Thymus (tissue), 11 donors: Measurements from ENCODE around the gene GPR107. TPM values are rescaled to one million over a fixed set of nuclear protein-coding genes. Genes with fewer than 3 reads are reported as not detected.
A peak's percentile ranks its signal among the peaks of the same experiment; 100 is the strongest.

Experiments used
- DNase-seq, 9 donors: peaks; one replicate each; pipeline ENCODE4 v3.0.0-alpha.2; 2013; ENCODE audit warnings: low spot score in 9 of 9, low read depth in 6 of 9, missing footprints in 1 of 9
- H3K27ac ChIP-seq, 2 donors: one replicate each; pipeline ENCODE4 v1.5.1; 2013; ENCODE audit warnings: control low read depth in 1 of 2, low read depth in 1 of 2, low read length in 1 of 2, mild to moderate bottlenecking in 1 of 2, moderate library complexity in 1 of 2
- H3K27me3 ChIP-seq, 2 donors: one replicate each; pipeline ENCODE4 v1.5.1; 2013; ENCODE audit warnings: low read length in 1 of 2; ENCODE audit not compliant: control insufficient read depth in 2 of 2, insufficient read depth in 1 of 2
- H3K36me3 ChIP-seq, 2 donors: one replicate each; pipeline ENCODE4 v1.5.1; 2013; ENCODE audit warnings: low read length in 1 of 2, mild to moderate bottlenecking in 1 of 2, moderate library complexity in 1 of 2; ENCODE audit not compliant: control insufficient read depth in 2 of 2, insufficient read depth in 2 of 2
- H3K4me1 ChIP-seq, 2 donors: one replicate each; pipeline ENCODE4 v1.5.1; 2013; ENCODE audit warnings: low read length in 2 of 2; ENCODE audit not compliant: control insufficient read depth in 2 of 2, insufficient read depth in 2 of 2
- H3K4me3 ChIP-seq, 2 donors: one replicate each; pipeline ENCODE4 v1.5.1; 2013; ENCODE audit warnings: low read length in 2 of 2, control low read depth in 1 of 2, mild to moderate bottlenecking in 1 of 2
- H3K9me3 ChIP-seq, 2 donors: one replicate each; pipeline ENCODE4 v1.5.1; 2013; ENCODE audit warnings: low read length in 1 of 2, mild to moderate bottlenecking in 1 of 2; ENCODE audit not compliant: control insufficient read depth in 2 of 2, insufficient read depth in 1 of 2
- WGBS: extraction: QIAGEN DNeasy Blood & Tissue Kit; methylation state at CpG from one replicate; pipeline ENCODE4 v1.1.7; 2013; 5-methylcytosine and 5-hydroxymethylcytosine counted together
- polyA plus RNA-seq: library from polyadenylated mRNA; stranded (reverse); fragments of 200-250 nt; gene quantifications from one replicate; pipeline ENCODE4 v1.2.3, GENCODE V29; 2013
- total RNA-seq: library from RNA; stranded (reverse); fragments of 120-200 nt; gene quantifications from one replicate; pipeline ENCODE4 v1.2.4, GENCODE V29; 2013
- donor health status: healthy.

The GPR107 gene
- total and polyA plus RNA-seq, 2 donors, result 8.5 to 10.7 TPM

DNA sequence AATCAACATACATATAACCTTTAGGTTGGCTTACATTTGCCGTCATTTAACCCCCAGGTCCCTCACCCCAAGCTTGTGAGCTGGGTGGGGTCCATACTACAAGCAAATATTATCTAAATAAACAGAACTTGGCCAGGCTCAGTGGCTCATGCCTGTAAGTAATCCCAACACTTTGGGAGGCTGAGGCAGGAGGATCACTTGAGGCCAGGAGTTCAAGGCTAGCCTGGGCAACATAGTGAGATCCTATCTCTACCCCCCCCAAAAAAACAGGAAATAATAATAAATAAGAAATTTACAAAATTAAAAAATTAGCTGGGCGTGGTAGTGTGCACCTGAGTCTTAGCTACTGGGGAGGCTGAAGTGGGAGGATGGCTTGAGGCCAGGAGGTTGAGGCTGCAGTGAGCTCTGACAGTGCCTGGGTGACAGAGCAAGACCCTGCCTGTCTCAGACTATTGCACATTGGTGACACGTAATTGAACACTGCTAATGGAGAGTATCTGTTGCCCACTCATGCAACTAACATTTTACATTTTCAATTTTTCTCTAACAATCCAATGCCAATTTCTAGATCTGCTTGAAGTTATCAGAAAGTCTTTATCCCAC is 29.6 kb upstream of the GPR107 start:
- H3K27me3 ChIP-seq, result no peaks in the 10 kb centered on the region
- DNase-seq, result no peak
- WGBS, result 79% methylated on average over 3 of the region's 3 CpGs
- H3K27ac ChIP-seq, result no peak overlapping the region
- peaks cover 0 to 6% of the 10 kb centered on the region in 2 donors for H3K9me3 ChIP-seq
- peaks cover 5 to 12% of the 10 kb centered on the region in 2 donors for H3K36me3 ChIP-seq
- H3K4me1 ChIP-seq, result peaks cover 3 to 25% of the 10 kb centered on the region in 2 donors
- no peak overlapping the region for H3K4me3 ChIP-seq

DNA sequence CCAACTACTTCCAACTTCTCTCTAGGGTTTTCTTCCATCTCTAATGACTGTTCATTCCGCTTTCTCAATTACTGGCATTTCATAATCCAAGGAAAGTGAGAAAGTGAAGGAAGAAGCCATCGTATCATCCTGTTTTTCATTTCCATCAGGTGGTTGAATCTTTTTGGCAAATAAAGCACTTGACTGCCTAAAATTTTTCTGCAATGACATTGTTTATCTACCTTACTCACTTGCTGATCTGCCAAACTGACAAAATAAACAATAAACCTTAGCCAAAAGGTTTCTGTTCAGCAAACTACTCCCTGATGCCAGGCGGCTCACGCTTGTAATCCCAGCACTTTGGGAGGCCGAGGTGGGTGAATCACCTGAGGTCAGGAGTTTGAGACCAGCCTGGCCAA is 29.1 kb upstream of the GPR107 start:
- no peak for DNase-seq
- Histone ChIP-seq H3K4me3 (no peak overlapping the region), H3K4me1 (peaks cover 4 to 29% of the 10 kb centered on the region in 2 donors), H3K27ac (no peak overlapping the region), H3K36me3 (peaks cover 4 to 12% of the 10 kb centered on the region in 2 donors), H3K9me3 (peaks cover 0 to 6% of the 10 kb centered on the region in 2 donors), H3K27me3 (no peaks in the 10 kb centered on the region)
- WGBS, result 96% methylated on average over 5 of the region's 5 CpGs

DNA sequence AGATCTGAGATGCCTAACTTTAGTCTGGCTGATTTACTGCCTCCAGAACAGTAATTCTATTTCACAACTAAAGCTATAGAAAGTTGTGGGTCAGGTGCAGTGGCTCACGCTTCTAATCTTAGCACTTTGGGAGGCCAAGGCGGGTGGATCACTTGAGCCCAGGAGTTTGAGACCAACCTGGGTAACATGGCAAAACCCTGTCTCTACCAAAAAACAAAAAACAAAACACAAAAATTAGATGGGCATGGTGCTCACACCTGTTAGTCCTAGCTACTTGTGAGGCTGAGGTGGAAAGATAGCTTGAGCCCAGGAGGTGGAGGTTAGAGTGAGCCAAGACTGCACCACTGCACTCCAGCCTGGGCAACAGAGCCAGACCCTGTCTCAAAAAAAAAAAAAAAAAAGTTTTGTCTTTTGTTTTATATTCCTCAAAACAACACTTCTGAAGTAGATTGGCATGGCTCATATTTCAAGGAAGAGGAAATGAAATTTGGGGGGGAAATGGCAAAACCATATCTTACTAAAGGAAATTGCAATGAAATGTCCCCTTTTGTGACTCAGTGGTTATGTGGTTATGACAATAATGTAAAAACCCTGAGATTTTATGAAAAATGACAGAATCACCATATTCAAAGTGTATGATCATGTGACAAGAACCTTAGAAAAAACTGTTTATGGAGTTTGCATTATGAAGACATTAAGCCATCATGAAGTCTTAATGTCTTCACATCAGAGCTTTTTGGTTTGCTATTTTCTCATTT is 26.9 kb upstream of the GPR107 start:
- Histone ChIP-seq H3K27ac (no peak overlapping the region), H3K4me1 (peaks cover 23 to 49% of the 10 kb centered on the region in 2 donors), H3K27me3 (no peaks in the 10 kb centered on the region), H3K9me3 (peaks cover 0 to 6% of the 10 kb centered on the region in 2 donors), H3K36me3 (peaks cover 4 to 12% of the 10 kb centered on the region in 2 donors), H3K4me3 (no peak overlapping the region)
- no peak for DNase-seq
- WGBS, result 92% methylated on average over 2 of the region's 2 CpGs

DNA sequence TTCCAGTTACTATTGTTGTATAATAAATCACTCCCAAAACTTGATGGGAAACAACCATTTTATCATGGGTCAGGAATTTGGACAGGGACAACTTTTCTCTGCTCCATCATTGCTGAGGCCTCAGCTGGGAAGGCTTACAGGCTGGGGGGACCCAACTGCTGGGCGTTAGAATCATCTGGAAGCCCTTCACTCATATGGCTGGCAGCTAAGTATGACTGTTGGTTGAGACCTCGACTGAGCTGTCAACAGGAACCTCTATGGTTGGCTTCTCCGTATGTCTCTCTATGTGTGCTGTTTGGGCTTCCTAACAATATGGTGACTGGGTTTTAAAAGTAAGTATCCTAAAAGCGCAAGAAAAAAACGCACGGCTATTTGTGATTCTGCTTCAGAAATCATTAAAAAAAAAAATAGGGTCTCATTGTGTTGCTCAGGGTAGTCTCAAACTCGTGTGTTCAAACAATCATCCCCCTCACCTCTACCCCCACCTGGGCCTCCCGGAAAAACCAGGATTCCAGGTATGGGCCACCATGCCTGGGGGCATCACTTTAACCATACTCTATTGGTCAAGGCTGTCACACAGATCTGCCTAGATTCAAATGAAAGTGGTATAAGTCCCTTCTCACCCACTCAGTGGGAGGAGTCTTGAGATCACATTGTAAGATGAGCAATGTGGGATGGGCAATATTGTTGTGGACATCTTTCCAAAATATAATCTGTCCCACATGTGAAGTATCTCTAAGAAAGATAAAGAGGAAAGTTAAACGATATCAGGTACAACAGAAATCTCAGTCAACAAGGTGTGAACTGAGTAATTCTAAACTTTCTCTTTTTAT is 26.0 kb upstream of the GPR107 start:
- Histone ChIP-seq H3K4me3 (no peak overlapping the region), H3K27me3 (no peaks in the 10 kb centered on the region), H3K9me3 (peaks cover 0 to 6% of the 10 kb centered on the region in 2 donors), H3K4me1 (peaks cover 23 to 52% of the 10 kb centered on the region in 2 donors), H3K36me3 (peaks cover under 1 to 10% of the 10 kb centered on the region in 2 donors), H3K27ac (peak overlapping the region in 1 of 2 donors; percentile 49)
- 94% methylated on average over 9 of the region's 9 CpGs for WGBS
- DNase-seq, result no peak

DNA sequence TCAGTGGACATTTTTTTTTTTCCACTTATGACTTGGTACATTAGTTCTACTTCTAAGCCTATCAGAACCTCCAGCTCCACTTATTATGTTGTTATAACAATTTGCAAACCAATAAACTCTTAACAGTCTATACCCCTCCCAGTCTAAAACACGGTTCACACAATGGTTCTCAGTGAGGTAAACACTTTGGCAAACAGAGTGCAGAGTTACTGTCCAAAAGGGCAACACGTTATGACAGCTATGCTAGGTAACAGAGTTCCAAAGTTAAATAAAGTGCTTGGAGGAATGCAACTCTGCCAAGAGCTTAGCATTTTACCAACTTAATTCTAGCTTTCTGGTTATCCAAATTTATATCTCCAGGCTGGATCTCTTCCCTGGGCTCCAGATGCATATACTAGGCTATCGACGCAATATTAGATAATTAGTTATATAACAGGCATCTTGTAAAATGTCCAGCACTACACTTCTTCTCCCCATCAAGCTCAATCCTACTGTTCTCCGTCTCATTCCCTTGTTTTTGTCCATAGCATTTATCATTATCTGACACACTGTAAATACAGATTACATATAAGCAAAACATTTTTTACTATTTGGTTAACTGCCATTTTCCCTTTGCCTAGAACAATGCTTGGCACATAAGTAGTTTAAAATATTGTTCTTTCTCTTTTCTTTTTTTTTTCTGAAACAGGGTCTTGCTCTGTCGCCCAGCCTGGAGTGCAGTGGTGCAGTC is 25.0 kb upstream of the GPR107 start:
- 91% methylated on average over 6 of the region's 6 CpGs for WGBS
- no peak overlapping the region for H3K27ac ChIP-seq

DNA sequence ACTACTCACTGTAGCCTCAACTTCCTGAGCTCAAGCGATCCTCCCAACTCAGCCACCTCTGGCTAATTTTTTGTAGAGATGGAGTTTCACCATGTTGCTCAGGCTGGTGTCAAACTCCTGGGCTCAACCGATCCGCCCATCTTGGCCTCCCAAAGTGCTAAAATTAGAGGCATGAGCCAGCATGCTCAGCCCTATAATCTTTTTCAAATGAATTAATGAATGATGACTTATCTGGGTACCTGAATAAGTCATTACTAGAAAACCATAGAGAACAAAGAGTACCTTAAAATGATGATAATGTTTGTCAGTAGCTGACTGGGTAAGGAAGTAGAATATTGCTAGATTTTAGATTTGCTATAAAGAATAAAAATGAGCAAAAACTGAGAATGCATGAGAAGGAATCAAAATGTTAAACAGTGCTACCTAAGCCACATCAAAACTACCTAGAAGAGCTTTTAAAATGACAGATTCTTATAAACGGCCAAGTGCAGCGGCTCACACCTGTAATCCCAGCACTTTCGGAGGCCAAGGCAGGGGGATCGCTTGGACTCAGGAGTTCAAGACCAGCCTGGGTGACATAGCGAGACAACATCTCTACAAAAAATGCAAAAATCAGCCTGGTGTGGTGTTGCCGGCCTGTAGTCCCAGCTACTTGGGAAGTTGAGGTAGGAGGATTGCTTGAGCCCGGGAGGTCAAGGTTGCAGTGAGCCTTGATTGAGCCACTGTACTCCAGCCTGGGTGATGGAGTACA is 24.3 kb upstream of the GPR107 start:
- 74% methylated on average over 10 of the region's 10 CpGs for WGBS
- Histone ChIP-seq H3K4me3 (no peak overlapping the region), H3K4me1 (peaks cover 23 to 45% of the 10 kb centered on the region in 2 donors)

More for the DNA sequence above, 25.0 kb upstream of the GPR107 start:
- no peak for DNase-seq
- no peaks in the 10 kb centered on the region for H3K27me3 ChIP-seq
- H3K4me3 ChIP-seq, result no peak overlapping the region
- H3K9me3 ChIP-seq, result peaks cover 0 to 6% of the 10 kb centered on the region in 2 donors
- peaks cover 0 to 6% of the 10 kb centered on the region in 2 donors for H3K36me3 ChIP-seq
- H3K4me1 ChIP-seq, result peaks cover 23 to 51% of the 10 kb centered on the region in 2 donors

DNA sequence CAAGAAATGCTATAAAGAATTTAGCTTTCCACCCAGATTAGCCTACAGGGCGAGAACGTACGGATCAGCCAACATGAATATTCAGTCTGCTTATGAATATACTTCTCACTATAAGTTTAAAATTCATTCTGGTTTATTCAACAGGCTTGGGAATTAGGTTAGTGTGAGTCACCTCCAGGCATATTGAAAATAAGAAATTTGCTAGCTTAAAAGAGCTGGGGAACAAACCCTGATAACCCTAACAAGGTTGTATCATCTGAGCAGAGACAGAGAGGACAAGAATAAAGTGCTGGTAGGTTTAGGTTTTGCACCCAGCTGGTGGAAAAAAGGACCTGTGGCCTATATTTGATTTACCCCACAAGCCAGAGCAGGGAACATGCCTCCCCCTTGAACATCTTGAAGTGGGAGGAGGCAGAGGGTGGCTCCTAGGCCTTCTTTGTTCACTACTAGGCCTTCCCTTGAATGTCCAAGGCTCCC is 23.0 kb upstream of the GPR107 start:
- H3K9me3 ChIP-seq, result peaks cover 0 to 6% of the 10 kb centered on the region in 2 donors

More for the DNA sequence above, 24.3 kb upstream of the GPR107 start:
- Histone ChIP-seq H3K9me3 (peaks cover 0 to 6% of the 10 kb centered on the region in 2 donors), H3K36me3 (peaks cover 0 to 6% of the 10 kb centered on the region in 2 donors), H3K27me3 (no peaks in the 10 kb centered on the region), H3K27ac (peak overlapping the region in 1 of 2 donors; percentile 69)
- no peak for DNase-seq

DNA sequence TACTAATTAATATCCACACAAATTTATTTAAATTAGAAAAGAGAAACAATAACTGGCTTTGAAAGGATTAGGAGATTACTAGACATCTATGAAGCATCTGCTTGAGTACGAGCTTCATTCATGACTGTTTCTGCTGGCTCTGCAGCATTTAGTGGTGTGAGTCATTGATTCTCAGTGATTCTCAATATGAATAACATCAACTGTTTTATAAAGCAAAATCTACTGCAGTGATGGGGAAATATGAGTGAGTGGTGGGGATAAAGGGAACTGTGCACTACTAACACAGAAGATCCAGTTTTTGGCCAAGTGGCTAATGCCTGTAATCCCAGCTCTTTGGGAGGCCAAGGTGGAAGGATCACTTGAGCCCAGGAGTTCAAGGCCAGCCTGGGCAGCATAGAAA is 19.1 kb upstream of the GPR107 start:
- H3K4me3 ChIP-seq, result no peak overlapping the region
- peaks cover 6% of the 10 kb centered on the region in 2 donors for H3K36me3 ChIP-seq
- no peak overlapping the region for H3K27ac ChIP-seq
- H3K4me1 ChIP-seq, result peaks cover 26 to 47% of the 10 kb centered on the region in 2 donors
- peaks cover 0 to 3% of the 10 kb centered on the region in 2 donors for H3K9me3 ChIP-seq
- H3K27me3 ChIP-seq, result no peaks in the 10 kb centered on the region
- no peak for DNase-seq
- 81% methylated on average over 1 of the region's 1 CpG for WGBS

More for the DNA sequence above, 23.0 kb upstream of the GPR107 start:
- Histone ChIP-seq H3K27me3 (no peaks in the 10 kb centered on the region), H3K27ac (peak overlapping the region; percentile 68 to 82), H3K4me1 (peaks cover 23 to 45% of the 10 kb centered on the region in 2 donors), H3K36me3 (peaks cover 6 to 10% of the 10 kb centered on the region in 2 donors), H3K4me3 (peak overlapping the region in 1 of 2 donors; percentile 14)
- peak in 1 of 9 donors; percentile 49 for DNase-seq
- 88% methylated on average over 3 of the region's 3 CpGs for WGBS
